NCI-H128 (cell line): ENCODE results near the gene SKAP1.
A peak's percentile ranks its signal among the peaks of the same experiment; 100 is the strongest.
"Not testable (repeated sequence)": the region's sequence is repeated elsewhere in the genome, so short reads cannot be mapped to it uniquely, and the experiment has no call there.

Source experiments
- DNase-seq: peaks from one replicate; lab custom pipeline; 2025; ENCODE audit not compliant: unreplicated experiment; lab: John Stamatoyannopoulos, UW

SKAP1 gene

GRCh38 chr17:48219617-48220016 lies 210.4 kb downstream of the SKAP1 start:
- no peak for DNase-seq

GRCh38 chr17:48215583-48216139 lies 214.4 kb downstream of the SKAP1 start:
- no peak for DNase-seq

GRCh38 chr17:48213797-48214196 lies 216.2 kb downstream of the SKAP1 start:
- no peak for DNase-seq

- no peak for DNase-seq
Observed at GRCh38 chr17:48211787-48212186, 218.2 kb downstream of the SKAP1 start.

- DNase-seq = no peak
Observed at GRCh38 chr17:48211011-48211410, 219.0 kb downstream of the SKAP1 start.

GRCh38 chr17:48209973-48210372 lies 220.0 kb downstream of the SKAP1 start:
- no peak for DNase-seq

- DNase-seq = no peak
Observed at GRCh38 chr17:48207776-48208544, 222.1 kb downstream of the SKAP1 start.

GRCh38 chr17:48207036-48207435 lies 223.0 kb downstream of the SKAP1 start:
- not testable (repeated sequence) for DNase-seq

GRCh38 chr17:48202959-48203358 lies 227.1 kb downstream of the SKAP1 start:
- no peak for DNase-seq

- DNase-seq = no peak
Observed at GRCh38 chr17:48198950-48199541, 231.0 kb downstream of the SKAP1 start.

- no peak for DNase-seq
Observed at GRCh38 chr17:48195910-48196309, 234.1 kb downstream of the SKAP1 start.

GRCh38 chr17:48194097-48194550 lies 235.9 kb downstream of the SKAP1 start:
- peak; percentile 13 for DNase-seq

- DNase-seq = no peak
Observed at GRCh38 chr17:48192321-48192731, 237.7 kb downstream of the SKAP1 start.

GRCh38 chr17:48191362-48191761 lies 238.7 kb downstream of the SKAP1 start:
- DNase-seq = no peak

GRCh38 chr17:48190871-48191270 lies 239.1 kb downstream of the SKAP1 start:
- no peak for DNase-seq

GRCh38 chr17:48187872-48188608 lies 242.0 kb downstream of the SKAP1 start:
- DNase-seq = no peak

GRCh38 chr17:48186317-48186716 lies 243.7 kb downstream of the SKAP1 start:
- DNase-seq = not testable (repeated sequence)

- no peak for DNase-seq
Observed at GRCh38 chr17:48184721-48185120, 245.3 kb downstream of the SKAP1 start.

GRCh38 chr17:48181653-48182052 lies 248.4 kb downstream of the SKAP1 start:
- no peak for DNase-seq

GRCh38 chr17:48180842-48181629 lies 249.0 kb downstream of the SKAP1 start:
- DNase-seq = no peak
